NCI-H748 (cell line): ENCODE results near the gene PPP1R7.

Experiments used
- DNase-seq: peaks from one replicate; lab custom pipeline; 2025; ENCODE audit not compliant: unreplicated experiment; lab: John Stamatoyannopoulos, UW

PPP1R7 gene

GRCh38 chr2:241118737-241119505 lies 31.3 kb upstream of the PPP1R7 start:
- no peak for DNase-seq

GRCh38 chr2:241120440-241120839 lies 29.8 kb upstream of the PPP1R7 start:
- DNase-seq = no peak

- DNase-seq = no peak
Measured at GRCh38 chr2:241121008-241121407, 29.3 kb upstream of the PPP1R7 start.

- no peak for DNase-seq
Measured at GRCh38 chr2:241122376-241123002, 27.8 kb upstream of the PPP1R7 start.

- DNase-seq = no peak
Measured at GRCh38 chr2:241123816-241124536, 26.3 kb upstream of the PPP1R7 start.

- DNase-seq = no peak
Measured at GRCh38 chr2:241125626-241126025, 24.6 kb upstream of the PPP1R7 start.

GRCh38 chr2:241126201-241126611 lies 24.1 kb upstream of the PPP1R7 start:
- no peak for DNase-seq

- DNase-seq = no peak
Measured at GRCh38 chr2:241126771-241127202, 23.5 kb upstream of the PPP1R7 start.

GRCh38 chr2:241128266-241128665 lies 22.0 kb upstream of the PPP1R7 start:
- no peak for DNase-seq

- DNase-seq = no peak
Measured at GRCh38 chr2:241129086-241129871, 21.0 kb upstream of the PPP1R7 start.

GRCh38 chr2:241130316-241130715 lies 20.0 kb upstream of the PPP1R7 start:
- no peak for DNase-seq

GRCh38 chr2:241131531-241131930 lies 18.7 kb upstream of the PPP1R7 start:
- DNase-seq = no peak

GRCh38 chr2:241132538-241133435 lies 17.5 kb upstream of the PPP1R7 start:
- DNase-seq = no peak

- DNase-seq = no peak
Measured at GRCh38 chr2:241133436-241133820, 16.8 kb upstream of the PPP1R7 start.

- no peak for DNase-seq
Measured at GRCh38 chr2:241134711-241135110, 15.6 kb upstream of the PPP1R7 start.

- DNase-seq = no peak
Measured at GRCh38 chr2:241135737-241136136, 14.5 kb upstream of the PPP1R7 start.

- DNase-seq = no peak
Measured at GRCh38 chr2:241136191-241136590, 14.1 kb upstream of the PPP1R7 start.

GRCh38 chr2:241136661-241137260 lies 13.5 kb upstream of the PPP1R7 start:
- DNase-seq = no peak

- DNase-seq = no peak
Measured at GRCh38 chr2:241137276-241138190, 12.7 kb upstream of the PPP1R7 start.
